ENCODE data around the gene ZFYVE28.
A peak's percentile ranks its signal among the peaks of the same experiment; 100 is the strongest.

ZFYVE28 gene

DNA sequence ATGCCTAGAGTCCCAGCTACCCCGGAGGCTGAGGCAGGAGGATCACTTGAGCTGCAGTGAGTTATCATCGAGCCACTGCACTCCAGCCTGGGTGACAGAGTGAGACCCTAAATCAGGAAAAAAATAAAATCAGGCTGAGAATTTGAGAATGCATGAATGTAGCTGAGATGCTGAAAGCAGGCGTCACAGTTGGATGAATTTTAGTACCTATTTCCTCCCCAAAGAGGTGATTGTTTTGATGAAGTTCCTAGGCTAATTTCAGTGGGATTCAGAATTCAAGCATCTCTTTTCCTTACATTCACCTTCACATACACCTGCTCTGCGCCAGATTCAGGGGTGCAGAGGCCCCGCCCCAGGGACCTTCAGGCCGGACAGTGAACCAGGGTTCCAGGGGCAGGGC lies 3.5 kb upstream of the ZFYVE28 start:
- ChIA-PET POLR2A (no interaction called here), CTCF (interaction anchor here (2.4 to 2.7 kb wide), 2 partner anchors 10 to 20 kb away, joined by 6 to 9 read pairs; no protein-coding TSS in a partner anchor)
- TF ChIP-seq, protein P1, sequence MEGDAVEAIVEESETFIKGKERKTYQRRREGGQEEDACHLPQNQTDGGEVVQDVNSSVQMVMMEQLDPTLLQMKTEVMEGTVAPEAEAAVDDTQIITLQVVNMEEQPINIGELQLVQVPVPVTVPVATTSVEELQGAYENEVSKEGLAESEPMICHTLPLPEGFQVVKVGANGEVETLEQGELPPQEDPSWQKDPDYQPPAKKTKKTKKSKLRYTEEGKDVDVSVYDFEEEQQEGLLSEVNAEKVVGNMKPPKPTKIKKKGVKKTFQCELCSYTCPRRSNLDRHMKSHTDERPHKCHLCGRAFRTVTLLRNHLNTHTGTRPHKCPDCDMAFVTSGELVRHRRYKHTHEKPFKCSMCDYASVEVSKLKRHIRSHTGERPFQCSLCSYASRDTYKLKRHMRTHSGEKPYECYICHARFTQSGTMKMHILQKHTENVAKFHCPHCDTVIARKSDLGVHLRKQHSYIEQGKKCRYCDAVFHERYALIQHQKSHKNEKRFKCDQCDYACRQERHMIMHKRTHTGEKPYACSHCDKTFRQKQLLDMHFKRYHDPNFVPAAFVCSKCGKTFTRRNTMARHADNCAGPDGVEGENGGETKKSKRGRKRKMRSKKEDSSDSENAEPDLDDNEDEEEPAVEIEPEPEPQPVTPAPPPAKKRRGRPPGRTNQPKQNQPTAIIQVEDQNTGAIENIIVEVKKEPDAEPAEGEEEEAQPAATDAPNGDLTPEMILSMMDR (IDR thresholded peaks at IDR 0.05; ENCODE audit: control extremely low read depth, extremely low read depth, low read depth, missing control alignments), result no peak
- DNase-seq (ENCODE audit: extremely low spot score), result no peak

DNA sequence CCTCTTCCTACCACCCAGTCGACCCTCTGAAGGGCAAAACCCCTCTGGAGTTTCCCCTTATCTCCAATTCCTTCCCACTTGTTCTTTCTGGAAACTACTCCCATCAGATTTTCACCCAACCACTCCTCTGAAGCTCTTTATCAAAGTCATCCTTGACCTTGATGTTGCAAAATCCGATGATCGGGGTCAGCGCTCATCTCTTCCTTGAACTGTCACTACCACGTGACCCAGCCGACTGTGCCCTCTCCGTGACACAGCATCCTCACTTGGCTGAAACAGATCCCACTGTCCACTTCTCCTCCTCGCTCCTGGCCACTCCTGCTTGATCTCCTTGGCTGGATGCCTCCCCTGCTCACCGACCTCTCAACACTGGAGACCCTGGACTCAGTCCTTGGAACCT lies 1.4 kb upstream of the ZFYVE28 start:
- ChIA-PET CTCF (interaction anchor here (1.0 to 1.3 kb wide), 2 partner anchors 7 to 59 kb away, joined by 3 to 4 read pairs; no protein-coding TSS in a partner anchor), POLR2A (no interaction called here)
- TF ChIP-seq, protein P1 (IDR thresholded peaks at IDR 0.05; ENCODE audit: control extremely low read depth, extremely low read depth, low read depth, missing control alignments), result no peak
- DNase-seq (ENCODE audit: extremely low spot score), result no peak

DNA sequence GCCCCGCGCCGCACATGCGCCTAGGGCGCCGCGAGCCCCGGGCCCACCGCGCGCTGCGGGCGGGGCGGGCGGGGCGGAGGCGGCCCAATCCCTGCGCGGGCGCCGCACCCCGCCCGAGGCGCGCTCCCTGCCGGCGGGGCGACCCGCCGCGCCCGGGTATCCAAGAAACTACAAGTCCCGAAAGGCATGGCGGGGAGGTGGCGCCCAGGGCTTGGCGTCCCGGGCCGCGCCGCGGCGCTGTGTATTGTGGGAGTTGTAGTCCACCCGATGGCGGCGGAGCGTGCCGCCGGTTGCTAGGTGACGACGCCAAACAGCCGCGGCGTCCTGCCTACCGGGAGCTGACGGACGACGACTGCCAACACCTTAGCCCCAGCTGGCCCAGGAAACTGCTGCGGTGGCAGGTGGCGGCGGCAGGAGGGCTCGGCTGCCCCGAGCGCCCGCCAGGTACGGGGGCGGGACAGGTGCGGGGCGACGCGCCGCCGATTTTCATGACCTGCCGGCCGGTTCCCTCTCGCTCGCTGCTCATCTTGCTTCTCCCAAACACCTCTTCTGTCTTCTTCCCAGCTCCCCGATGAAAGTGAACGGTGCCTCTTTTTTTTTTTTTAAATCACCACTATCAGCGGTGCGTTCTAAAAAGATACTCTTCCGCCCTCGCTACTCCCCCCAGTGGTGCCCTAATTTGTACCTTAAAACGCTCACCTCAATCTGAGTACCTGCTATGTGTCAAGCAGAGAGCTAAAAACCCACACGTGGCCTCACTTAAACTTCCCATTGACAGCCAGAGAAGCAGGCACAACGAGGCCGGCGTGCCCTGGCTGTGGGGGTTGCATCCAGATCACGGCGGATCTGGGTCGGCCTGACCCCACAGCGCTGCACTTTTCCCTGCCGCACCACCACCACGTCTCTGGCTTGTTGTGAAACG lies 466 bp upstream of the ZFYVE28 start, which contains the start of gene CFAP99:
CFAP99 (plus strand) TSS at position 306 of the 922 bp plus-strand sequence.
- ChIA-PET POLR2A (interaction anchor here (0.7 kb wide), 1 partner anchor 49 kb away, joined by 3 read pairs; no protein-coding TSS in a partner anchor), CTCF (interaction anchor here (0.8 to 1.3 kb wide), 7 partner anchors 8 to 545 kb away, joined by 3 to 6 read pairs (median 4); partner anchors contain the start of genes GRK4 and NOP14)
- TF ChIP-seq, protein P1 (IDR thresholded peaks at IDR 0.05; ENCODE audit: control extremely low read depth, extremely low read depth, low read depth, missing control alignments), result peak; percentile 10
- peak; percentile 98 for DNase-seq (ENCODE audit: extremely low spot score)

DNA sequence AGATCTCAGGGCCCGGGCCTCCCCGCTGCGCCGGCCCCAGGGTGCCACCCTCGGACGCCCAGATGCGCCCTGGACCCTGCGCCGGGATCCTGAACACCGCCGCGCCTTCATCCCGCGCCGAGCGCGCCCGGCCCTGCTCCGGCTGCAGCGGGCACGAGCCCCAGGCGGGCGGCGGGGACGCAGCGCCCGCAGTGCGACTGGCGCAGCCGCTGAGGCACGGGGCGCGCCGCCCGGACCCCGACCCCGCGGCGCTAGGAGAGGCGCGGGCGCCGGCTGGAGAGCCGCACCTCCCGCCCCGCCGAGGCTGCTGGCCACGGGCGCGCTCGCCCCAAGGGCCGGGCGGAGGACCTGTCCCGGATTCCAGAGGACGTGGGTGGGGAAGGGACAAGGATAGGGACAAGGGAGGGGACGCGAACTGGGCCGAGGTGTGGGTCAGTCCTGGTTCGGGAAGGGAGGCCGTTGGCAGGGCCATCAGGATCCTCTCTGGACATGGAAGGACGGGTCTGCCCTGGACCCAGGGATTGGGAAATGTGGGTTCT lies 1.1 kb downstream of the ZFYVE28 start:
- no peak for DNase-seq (ENCODE audit: extremely low spot score)
- ChIA-PET CTCF (interaction anchor here (2.3 kb wide), 1 partner anchor 197 kb away, joined by 7 read pairs; no protein-coding TSS in a partner anchor), POLR2A (no interaction called here)
- TF ChIP-seq, protein P1 (IDR thresholded peaks at IDR 0.05; ENCODE audit: control extremely low read depth, extremely low read depth, low read depth, missing control alignments), result no peak

DNA sequence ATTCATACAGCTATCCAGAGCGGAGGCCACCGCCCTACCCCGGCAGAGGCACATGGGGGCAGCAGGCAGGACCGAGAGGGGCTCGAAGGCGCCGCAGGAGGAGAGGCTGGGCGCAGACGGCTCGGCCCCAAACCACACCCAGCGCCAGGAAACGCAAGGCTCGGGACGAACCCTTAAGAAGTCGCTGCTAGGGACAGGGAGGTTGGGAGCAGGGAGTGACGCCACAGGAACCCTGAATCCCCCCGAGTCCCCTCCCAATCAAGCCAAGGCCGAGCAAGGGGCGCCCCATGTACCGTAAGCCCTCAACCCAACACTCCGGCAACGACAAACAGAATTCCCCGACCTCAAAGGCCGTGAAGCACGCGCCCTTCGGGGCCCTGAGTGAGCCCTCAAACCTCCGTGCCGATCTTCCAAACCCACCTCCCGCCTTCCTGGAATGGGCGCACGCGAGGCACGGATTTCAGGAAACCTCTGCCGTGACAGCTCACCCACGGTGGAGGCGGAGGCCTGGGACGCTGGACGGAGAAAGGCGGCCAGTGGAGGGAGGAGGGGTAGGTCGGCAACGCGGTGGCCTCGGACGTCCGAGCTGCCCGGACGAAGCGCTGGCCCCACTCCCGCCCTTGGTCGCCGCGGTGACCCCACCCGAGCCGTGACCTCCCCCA lies 1.8 kb downstream of the ZFYVE28 start:
- POLR2A ChIA-PET, result no interaction called here

More for the DNA sequence above, 1.8 kb downstream of the ZFYVE28 start:
- CTCF ChIA-PET, result interaction anchor here (2.3 to 6.2 kb wide), 2 partner anchors 15 to 197 kb away, joined by 7 to 34 read pairs; no protein-coding TSS in a partner anchor
- no peak for DNase-seq (ENCODE audit: extremely low spot score)
- TF ChIP-seq, protein P1 (IDR thresholded peaks at IDR 0.05; ENCODE audit: control extremely low read depth, extremely low read depth, low read depth, missing control alignments), result no peak
